GM18520 (cell line): ENCODE results near the gene POU2F2.
"Not testable (repeated sequence)": the region's sequence is repeated elsewhere in the genome, so short reads cannot be mapped to it uniquely, and the experiment has no call there.

Experiments used
- ATAC-seq: cut with Tn5 transposase; IDR thresholded peaks from one replicate; pipeline ENCODE4 v1.9.1; 2021; ENCODE audit not compliant: unreplicated experiment

Gene POU2F2

GRCh38 chr19:42065051-42065450 is 67.2 kb downstream of the POU2F2 start:
- ATAC-seq, result no peak

- ATAC-seq, result no peak
Observed at GRCh38 chr19:42064432-42064831, 67.8 kb downstream of the POU2F2 start.

GRCh38 chr19:42062381-42062780 is 69.9 kb downstream of the POU2F2 start:
- no peak for ATAC-seq

GRCh38 chr19:42060117-42060516 is 72.1 kb downstream of the POU2F2 start:
- ATAC-seq, result no peak

- ATAC-seq, result no peak
Observed at GRCh38 chr19:42059196-42059595, 73.0 kb downstream of the POU2F2 start.

GRCh38 chr19:42057846-42058245 is 74.4 kb downstream of the POU2F2 start:
- ATAC-seq, result no peak

- ATAC-seq, result no peak
Observed at GRCh38 chr19:42054205-42054604, 78.0 kb downstream of the POU2F2 start.

- ATAC-seq, result no peak
Observed at GRCh38 chr19:42053037-42053935, 79.0 kb downstream of the POU2F2 start.

GRCh38 chr19:42052241-42052863 is 79.9 kb downstream of the POU2F2 start:
- no peak for ATAC-seq

- no peak for ATAC-seq
Observed at GRCh38 chr19:42051166-42052115, 80.8 kb downstream of the POU2F2 start.

- no peak for ATAC-seq
Observed at GRCh38 chr19:42048992-42049391, 83.3 kb downstream of the POU2F2 start.

- ATAC-seq, result no peak
Observed at GRCh38 chr19:42045575-42045974, 86.7 kb downstream of the POU2F2 start.

- no peak for ATAC-seq
Observed at GRCh38 chr19:42042455-42043170, 89.6 kb downstream of the POU2F2 start.

GRCh38 chr19:42040491-42040890 is 91.8 kb downstream of the POU2F2 start:
- ATAC-seq, result not testable (repeated sequence)

- no peak for ATAC-seq
Observed at GRCh38 chr19:42040031-42040430, 92.2 kb downstream of the POU2F2 start.

- ATAC-seq, result no peak
Observed at GRCh38 chr19:42038666-42039065, 93.6 kb downstream of the POU2F2 start.

GRCh38 chr19:42037649-42038048 is 94.6 kb downstream of the POU2F2 start:
- no peak for ATAC-seq
